K562 (cell line): ENCODE data around the gene FAM149A. TPM values are rescaled to one million over a fixed set of nuclear protein-coding genes. Genes with fewer than 3 reads are reported as not detected.

Source experiments
- ATAC-seq: fragments of 200-7000 bp; cut with Tn5 transposase; 3 replicates; pipeline ENCODE4 v1.9.1; 2020; ENCODE audit warnings: moderate library complexity
- BruUV-seq: library from RNA; stranded (reverse); fragments of 400-500 nt; replicated peaks from 2 replicates; lab custom pipeline; 2021; lab: Mats Ljungman, UMichigan
- CTCF ChIA-PET: fragments of 300-600 bp; formaldehyde crosslinking; extraction: SDS; loops from one replicate; lab custom pipeline; 2021; ENCODE audit warnings: low intra/inter-chr PET ratio; lab: Yijun Ruan, JAX
- POLR2A ChIA-PET: fragments of 300-600, 350-650 bp; sonication (Branson Sonifier 250); formaldehyde crosslinking; extraction: SDS; loops from one replicate; lab custom pipeline; 2021; ENCODE audit warnings: antibody characterized with exemption, inconsistent platforms; lab: Yijun Ruan, JAX
- DNase-seq, 4 experiments: peaks; one replicate each; pipeline versions ENCODE4 v3.0.0 to v3.0.0-alpha.2; 2011 to 2018; ENCODE audit warnings: low spot score in 3 of 4, mixed read lengths in 3 of 4; ENCODE audit errors: extremely low read depth in 1 of 4
- FAIRE-seq: peaks from 2 replicates; lab custom pipeline; 2011; peaks lifted over from hg19 to GRCh38; lab: Jason Lieb, UNC
- H2AFZ ChIP-seq: 2 replicates; pipeline ENCODE4 v1.6.0; 2011; ENCODE audit warnings: low read depth, low read length, control low read depth, inconsistent platforms
- H3K27ac ChIP-seq: fragments of 200-600 bp; 3 replicates; pipeline ENCODE4 v1.8.0; 2011; ENCODE audit warnings: low read depth, mild to moderate bottlenecking, control low read depth, inconsistent platforms, low read length, moderate library complexity, mixed read lengths; ENCODE audit errors: extremely low read depth
- H3K27me3 ChIP-seq, 2 experiments: fragments of 300-600 bp in 1 of 2; 2 replicates in 1 of 2; 3 replicates in 1 of 2; pipeline versions ENCODE4 v1.6.0 to v1.8.0; 2011; ENCODE audit warnings: inconsistent platforms in 2 of 2, low read length in 2 of 2, mild to moderate bottlenecking in 1 of 2, mixed read lengths in 1 of 2, moderate library complexity in 1 of 2; ENCODE audit not compliant: control insufficient read depth in 2 of 2, insufficient read depth in 2 of 2
- H3K36me3 ChIP-seq: fragments of 300-600 bp; 3 replicates; pipeline ENCODE4 v1.8.0; 2011; ENCODE audit warnings: mild to moderate bottlenecking, low read length, inconsistent platforms; ENCODE audit not compliant: control insufficient read depth, insufficient read depth
- H3K4me1 ChIP-seq, 2 experiments: fragments of 200-600 bp in 1 of 2; replicated peaks in 1 of 2; 2 replicates in 1 of 2; 3 replicates in 1 of 2; pipeline versions ENCODE4 v1.5.1 to v1.8.0; 2011; ENCODE audit warnings: inconsistent platforms in 2 of 2, low read length in 2 of 2, mild to moderate bottlenecking in 1 of 2, mixed read lengths in 1 of 2, moderate library complexity in 1 of 2; ENCODE audit not compliant: control insufficient read depth in 2 of 2, insufficient read depth in 2 of 2
- H3K4me2 ChIP-seq: 2 replicates; pipeline ENCODE4 v1.6.1; 2011; ENCODE audit warnings: low read length, control low read depth, inconsistent platforms, mixed read lengths; ENCODE audit not compliant: insufficient read depth
- H3K4me3 ChIP-seq: fragments of 200-600 bp; sonication (generic), shearing (Covaris generic); 2 replicates; pipeline ENCODE4 v1.5.1; 2016; ENCODE audit warnings: control low read depth, inconsistent platforms
- H3K79me2 ChIP-seq: fragments of 200-600 bp; 3 replicates; pipeline ENCODE4 v1.8.0; 2011; ENCODE audit warnings: low read length, inconsistent platforms; ENCODE audit not compliant: control insufficient read depth, insufficient read depth
- H3K9ac ChIP-seq, 2 experiments: 2 replicates each; pipeline versions ENCODE4 v1.6.0 to v1.6.1; 2011; ENCODE audit warnings: low read depth in 2 of 2, low read length in 2 of 2, control low read depth in 1 of 2, inconsistent platforms in 1 of 2, mild to moderate bottlenecking in 1 of 2, mixed read lengths in 1 of 2; ENCODE audit not compliant: insufficient read depth in 1 of 2
- H3K9me1 ChIP-seq: one replicate; pipeline ENCODE4 v1.6.0; 2011; ENCODE audit warnings: inconsistent platforms, mild to moderate bottlenecking, low read length, moderate library complexity; ENCODE audit not compliant: control insufficient read depth, insufficient read depth
- H3K9me3 ChIP-seq: replicated peaks from 2 replicates; pipeline ENCODE4 v1.5.1; 2011; ENCODE audit warnings: low read depth, low read length, inconsistent platforms; ENCODE audit not compliant: control insufficient read depth, insufficient read depth
- H4K20me1 ChIP-seq: replicated peaks from 2 replicates; pipeline ENCODE4 v1.6.1; 2011; ENCODE audit warnings: low read length, inconsistent platforms, mixed read lengths; ENCODE audit not compliant: control insufficient read depth, insufficient read depth
- CBFA2T2 ChIP-seq: fragments of 450-650 bp; conservative IDR thresholded peaks from 2 replicates; pipeline ENCODE4 v1.6.1; 2017; ENCODE audit warnings: mild to moderate bottlenecking
- CEBPZ ChIP-seq: fragments of 150-350 bp; IDR thresholded peaks from 2 replicates; pipeline ENCODE4 v1.6.1; 2014; ENCODE audit warnings: low read depth, mild to moderate bottlenecking, low read length, borderline replicate concordance
- CREM ChIP-seq: IDR thresholded peaks from 2 replicates; pipeline ENCODE4 v1.6.1; 2014; ENCODE audit warnings: antibody characterized with exemption, low read depth
- HDAC2 ChIP-seq: fragments of 450-650 bp; IDR thresholded peaks from 2 replicates; pipeline ENCODE4 v1.6.1; 2016; ENCODE audit warnings: mild to moderate bottlenecking
- KLF6 ChIP-seq: fragments of 250-450 bp; sonication (Bioruptor Pico); IDR thresholded peaks from 2 replicates; pipeline ENCODE4 v1.4.0; 2020; ENCODE audit warnings: mild to moderate bottlenecking, moderate library complexity, borderline replicate concordance
- POLR2G ChIP-seq: fragments of 200-400 bp; formaldehyde crosslinking; IDR thresholded peaks from 2 replicates; pipeline ENCODE4 v1.6.1; 2017; ENCODE audit warnings: low read depth, mild to moderate bottlenecking, antibody characterized with exemption, low read length, moderate library complexity
- PTBP1 ChIP-seq: fragments of 200-400 bp; formaldehyde crosslinking; IDR thresholded peaks from 2 replicates; pipeline ENCODE4 v1.6.1; 2017; ENCODE audit warnings: low read depth, low read length
- SMAD4 ChIP-seq: fragments of 250-450 bp; sonication (Bioruptor Pico); conservative IDR thresholded peaks from 2 replicates; pipeline ENCODE4 v1.8.0; 2021; ENCODE audit warnings: inconsistent platforms, mild to moderate bottlenecking, moderate library complexity
- TFAM ChIP-seq: fragments of 250-450 bp; sonication (Bioruptor Pico); conservative IDR thresholded peaks from 2 replicates; pipeline ENCODE4 v1.5.0; 2021; ENCODE audit warnings: mild to moderate bottlenecking, moderate library complexity
- U2AF2 ChIP-seq: fragments of 200-400 bp; formaldehyde crosslinking; optimal IDR thresholded peaks from 2 replicates; pipeline ENCODE3; 2017; ENCODE audit warnings: low read depth, mild to moderate bottlenecking, low read length
- WHSC1 ChIP-seq: IDR thresholded peaks from one replicate; pipeline ENCODE4 v1.6.1; 2012; ENCODE audit warnings: low read length, control low read depth, inconsistent platforms
- ZNF184 ChIP-seq: sonication (generic); formaldehyde crosslinking; IDR thresholded peaks from 2 replicates; pipeline ENCODE4 v1.5.0; 2020; ENCODE audit warnings: missing genetic modification reagents
- ZNF41 ChIP-seq: fragments of 250-450 bp; sonication (Bioruptor Pico); conservative IDR thresholded peaks from 2 replicates; pipeline ENCODE4 v1.4.0; 2020; ENCODE audit warnings: mild to moderate bottlenecking
- ZNF586 ChIP-seq: fragments of 450-650 bp; formaldehyde crosslinking; conservative IDR thresholded peaks from 2 replicates; pipeline ENCODE4 v1.4.0; 2020; ENCODE audit warnings: mild to moderate bottlenecking, moderate library complexity
- ZNF75A ChIP-seq: fragments of 450-650 bp; formaldehyde crosslinking; IDR thresholded peaks from 2 replicates; pipeline ENCODE4 v1.4.0; 2020; ENCODE audit warnings: mild to moderate bottlenecking
- WGBS: fragments of 100-300 bp; shearing (Covaris generic); methylation state at CpG from one replicate; pipeline ENCODE4 v1.1.6; 2016; ENCODE audit warnings: low coverage, mixed read lengths; ENCODE audit not compliant: insufficient coverage; ENCODE audit errors: missing lambda C conversion rate; 5-methylcytosine and 5-hydroxymethylcytosine counted together
- in situ Hi-C: fragments of 300-500 bp; cut with MboI; formaldehyde crosslinking; loops from 4 replicates; pipeline ENCODE4 v1.15.0; 2018; ENCODE audit warnings: inconsistent platforms, mixed read lengths
- intact Hi-C: fragments of 100-400 bp; cut with micrococcal nuclease; formaldehyde crosslinking; loops from 2 replicates; pipeline ENCODE4 v1.14.2; 2022
- polyA plus RNA-seq, 8 experiments: library from polyadenylated mRNA; depleted of rRNA in 4 of 8; stranded (reverse) in 5 of 8; unstranded in 3 of 8; fragments of >200 nt; fragmentation: Nextera tagmentation in 2 of 8; fragmentation: Illumina TruSeq in 1 of 8; extraction: Ambion mirVana in 2 of 8; extraction: Trizol in 1 of 8; gene quantifications; 2 replicates each; pipeline versions ENCODE4 v1.2.1 to v1.2.3, GENCODE V29; 2011 to 2014; ENCODE audit warnings: inconsistent platforms in 1 of 8, missing spikeins in 1 of 8
- total RNA-seq, 7 experiments: library from RNA; depleted of rRNA in 6 of 7; stranded (reverse); fragments of >200 nt in 6 of 7; fragmentation: Illumina TruSeq in 2 of 7; extraction: Trizol in 2 of 7; gene quantifications; 2 replicates each; pipeline versions ENCODE4 v1.2.1 to v1.2.3, GENCODE V29; 2011 to 2021; ENCODE audit warnings: low replicate concordance in 1 of 7
- TF ChIP-seq, protein P1 (sequence below): fragments of 450-650 bp; IDR thresholded peaks from 2 replicates; pipeline ENCODE4 v1.6.1; 2016; ENCODE audit warnings: antibody characterized with exemption
- TF ChIP-seq, protein P2 (sequence below), 2 experiments: fragments of 450-650 bp in 1 of 2; sonication (generic) in 1 of 2; formaldehyde crosslinking; conservative IDR thresholded peaks; 2 replicates each; pipeline versions ENCODE4 v1.4.0 to v1.8.1; 2020 to 2022; ENCODE audit warnings: mild to moderate bottlenecking in 1 of 2, missing genetic modification reagents in 1 of 2
- TF ChIP-seq, protein P3 (sequence below): fragments of 250-450 bp; sonication (Bioruptor Pico); IDR thresholded peaks from 2 replicates; pipeline ENCODE4 v1.8.0; 2021; ENCODE audit warnings: borderline replicate concordance, mild to moderate bottlenecking, moderate library complexity; ENCODE audit not compliant: poor library complexity, severe bottlenecking

The FAM149A gene
- total and polyA plus RNA-seq, 9 of the 15 experiments (the other 6 are each of a cell fraction or from before 2014, with no cell fraction given): not detected

- Histone ChIP-seq H4K20me1 (no peaks in the 10 kb centered on the region), H3K9me3 (no peaks in the 10 kb centered on the region), H3K9ac (peak overlapping the region in 1 of 2 experiments; percentile 10; a peak in 1 of 4 replicates), H3K9me1 (no peaks in the 10 kb centered on the region), H3K27me3 (no peaks in the 10 kb centered on the region), H3K4me2 (peak overlapping the region; percentile 48), H3K79me2 (no peaks in the 10 kb centered on the region), H3K27ac (peak overlapping the region; percentile 68; the same call in 2 of the 3 replicates), H3K36me3 (no peaks in the 10 kb centered on the region), H3K4me3 (no peak overlapping the region), H3K4me1 (peaks cover 0 to 7% of the 10 kb centered on the region in 2 experiments; a peak in 3 of 5 replicates), H2AFZ (peak overlapping the region; percentile 83)
- FAIRE-seq: peak; percentile 81
- peak; percentile 41 to 73 (median 42) for DNase-seq
- CTCF ChIA-PET: interaction anchor here (0.6 kb wide), 1 partner anchor 94 kb away, joined by 3 read pairs; no protein-coding TSS in a partner anchor
- POLR2A ChIA-PET: interaction anchor here (0.6 to 1.2 kb wide), 3 partner anchors 13 to 1671 kb away, joined by 3 read pairs; partner anchors contain the start of gene CYP4V2
- peak; percentile 84 for ATAC-seq
- intact Hi-C loops: no loop called here
- in situ Hi-C loops: no loop called here
- 47% methylated on average over 34 of the region's 45 CpGs for WGBS
- BruUV-seq: no TSS peak
- no peak for TF ChIP-seq KLF6
- TF ChIP-seq SMAD4: no peak
- no peak for TF ChIP-seq ZNF184 (CRISPR knock-in tag)
- TF ChIP-seq CREM: peak; percentile 89
- no peak for TF ChIP-seq CBFA2T2
- no peak for TF ChIP-seq WHSC1
- TF ChIP-seq, protein P1, sequence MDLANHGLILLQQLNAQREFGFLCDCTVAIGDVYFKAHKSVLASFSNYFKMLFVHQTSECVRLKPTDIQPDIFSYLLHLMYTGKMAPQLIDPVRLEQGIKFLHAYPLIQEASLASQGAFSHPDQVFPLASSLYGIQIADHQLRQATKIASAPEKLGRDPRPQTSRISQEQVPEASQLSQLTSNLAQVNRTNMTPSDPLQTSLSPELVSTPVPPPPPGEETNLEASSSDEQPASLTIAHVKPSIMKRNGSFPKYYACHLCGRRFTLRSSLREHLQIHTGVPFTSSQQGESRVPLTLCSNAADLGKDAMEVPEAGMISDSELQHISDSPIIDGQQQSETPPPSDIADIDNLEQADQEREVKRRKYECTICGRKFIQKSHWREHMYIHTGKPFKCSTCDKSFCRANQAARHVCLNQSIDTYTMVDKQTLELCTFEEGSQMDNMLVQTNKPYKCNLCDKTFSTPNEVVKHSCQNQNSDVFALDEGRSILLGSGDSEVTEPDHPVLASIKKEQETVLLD: no peak
- no peak for TF ChIP-seq CEBPZ
- TF ChIP-seq POLR2G: peak; percentile 49; the same call in 1 of the 2 replicates
- TF ChIP-seq, protein P2, sequence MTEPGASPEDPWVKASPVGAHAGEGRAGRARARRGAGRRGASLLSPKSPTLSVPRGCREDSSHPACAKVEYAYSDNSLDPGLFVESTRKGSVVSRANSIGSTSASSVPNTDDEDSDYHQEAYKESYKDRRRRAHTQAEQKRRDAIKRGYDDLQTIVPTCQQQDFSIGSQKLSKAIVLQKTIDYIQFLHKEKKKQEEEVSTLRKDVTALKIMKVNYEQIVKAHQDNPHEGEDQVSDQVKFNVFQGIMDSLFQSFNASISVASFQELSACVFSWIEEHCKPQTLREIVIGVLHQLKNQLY (CRISPR knock-in tag; conservative IDR thresholded peaks at IDR 0.05): no peak
- TF ChIP-seq U2AF2: no peak
- TF ChIP-seq ZNF41: no peak
- TF ChIP-seq TFAM (CRISPR knock-in tag): no peak
- no peak for TF ChIP-seq PTBP1
- no peak for TF ChIP-seq ZNF75A (CRISPR knock-in tag)
- no peak for TF ChIP-seq ZNF586 (CRISPR knock-in tag)
- TF ChIP-seq HDAC2: no peak
- TF ChIP-seq, protein P3, sequence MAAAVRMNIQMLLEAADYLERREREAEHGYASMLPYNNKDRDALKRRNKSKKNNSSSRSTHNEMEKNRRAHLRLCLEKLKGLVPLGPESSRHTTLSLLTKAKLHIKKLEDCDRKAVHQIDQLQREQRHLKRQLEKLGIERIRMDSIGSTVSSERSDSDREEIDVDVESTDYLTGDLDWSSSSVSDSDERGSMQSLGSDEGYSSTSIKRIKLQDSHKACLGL (CRISPR knock-in tag): no peak
Measured at GRCh38 chr4:186204103-186204559, 99.6 kb downstream of the FAM149A start.
